Measurements from ENCODE around the gene SPATA31E1.

The SPATA31E1 gene

GRCh38 chr9:87871425-87872078, 11.1 kb upstream of the SPATA31E1 start:
- DNase-seq: no peak
- Mint-ChIP-seq H3K36me3 (ENCODE audit: low read depth) (no peaks in the 10 kb centered on the region), H3K27ac (no peak overlapping the region), H3K4me3 (no peak overlapping the region), H3K27me3 (peaks cover 1% of the 10 kb centered on the region), H3K9me3 (no peaks in the 10 kb centered on the region), H3K4me1 (ENCODE audit: low read depth) (no peaks in the 10 kb centered on the region)

- DNase-seq: no peak
- Mint-ChIP-seq H3K4me1 (ENCODE audit: low read depth) (no peaks in the 10 kb centered on the region), H3K4me3 (no peak overlapping the region), H3K36me3 (ENCODE audit: low read depth) (no peaks in the 10 kb centered on the region), H3K9me3 (no peaks in the 10 kb centered on the region), H3K27me3 (peaks cover 4% of the 10 kb centered on the region), H3K27ac (no peak overlapping the region)
Observed at GRCh38 chr9:87872079-87872624, 10.5 kb upstream of the SPATA31E1 start.

GRCh38 chr9:87873607-87874303, 8.9 kb upstream of the SPATA31E1 start:
- Mint-ChIP-seq H3K27ac (no peak overlapping the region), H3K27me3 (peaks cover 8% of the 10 kb centered on the region), H3K4me1 (ENCODE audit: low read depth) (peaks cover 4% of the 10 kb centered on the region), H3K9me3 (no peaks in the 10 kb centered on the region), H3K36me3 (ENCODE audit: low read depth) (no peaks in the 10 kb centered on the region), H3K4me3 (no peak overlapping the region)
- DNase-seq: no peak

- H3K27ac Mint-ChIP-seq: no peak overlapping the region
Observed at GRCh38 chr9:87874304-87874623, 8.4 kb upstream of the SPATA31E1 start.

GRCh38 chr9:87875060-87875459, 7.6 kb upstream of the SPATA31E1 start:
- H3K4me1 Mint-ChIP-seq (ENCODE audit: low read depth): peaks cover 9% of the 10 kb centered on the region
- peaks cover 12% of the 10 kb centered on the region for H3K27me3 Mint-ChIP-seq
- H3K36me3 Mint-ChIP-seq (ENCODE audit: low read depth): no peaks in the 10 kb centered on the region
- no peak overlapping the region for H3K4me3 Mint-ChIP-seq
- H3K9me3 Mint-ChIP-seq: no peaks in the 10 kb centered on the region
- H3K27ac Mint-ChIP-seq: no peak overlapping the region
- DNase-seq: no peak

More at GRCh38 chr9:87874304-87874623, 8.4 kb upstream of the SPATA31E1 start:
- Mint-ChIP-seq H3K9me3 (no peaks in the 10 kb centered on the region), H3K27me3 (peaks cover 8% of the 10 kb centered on the region), H3K4me3 (no peak overlapping the region), H3K4me1 (ENCODE audit: low read depth) (peaks cover 7% of the 10 kb centered on the region), H3K36me3 (ENCODE audit: low read depth) (no peaks in the 10 kb centered on the region)
- DNase-seq: no peak

GRCh38 chr9:87875831-87876545, 6.7 kb upstream of the SPATA31E1 start:
- peak; percentile 22 for DNase-seq
- Mint-ChIP-seq H3K4me1 (ENCODE audit: low read depth) (peaks cover 10% of the 10 kb centered on the region), H3K36me3 (ENCODE audit: low read depth) (no peaks in the 10 kb centered on the region), H3K27ac (no peak overlapping the region), H3K4me3 (no peak overlapping the region), H3K27me3 (peaks cover 16% of the 10 kb centered on the region), H3K9me3 (no peaks in the 10 kb centered on the region)

- DNase-seq: no peak
- Mint-ChIP-seq H3K27ac (peak overlapping the region; percentile 38), H3K27me3 (peaks cover 16% of the 10 kb centered on the region), H3K36me3 (ENCODE audit: low read depth) (no peaks in the 10 kb centered on the region), H3K4me1 (ENCODE audit: low read depth) (peaks cover 10% of the 10 kb centered on the region), H3K9me3 (no peaks in the 10 kb centered on the region), H3K4me3 (no peak overlapping the region)
Observed at GRCh38 chr9:87876708-87877107, 6.0 kb upstream of the SPATA31E1 start.

- H3K36me3 Mint-ChIP-seq (ENCODE audit: low read depth): no peaks in the 10 kb centered on the region
- H3K4me1 Mint-ChIP-seq (ENCODE audit: low read depth): peaks cover 10% of the 10 kb centered on the region
- peaks cover 16% of the 10 kb centered on the region for H3K27me3 Mint-ChIP-seq
- DNase-seq: no peak
- no peak overlapping the region for H3K27ac Mint-ChIP-seq
- no peaks in the 10 kb centered on the region for H3K9me3 Mint-ChIP-seq
- no peak overlapping the region for H3K4me3 Mint-ChIP-seq
Observed at GRCh38 chr9:87878989-87879511, 3.6 kb upstream of the SPATA31E1 start.

GRCh38 chr9:87880116-87880515, 2.6 kb upstream of the SPATA31E1 start:
- Mint-ChIP-seq H3K36me3 (ENCODE audit: low read depth) (no peaks in the 10 kb centered on the region), H3K27me3 (peaks cover 18% of the 10 kb centered on the region), H3K4me1 (ENCODE audit: low read depth) (peaks cover 10% of the 10 kb centered on the region), H3K4me3 (no peak overlapping the region), H3K9me3 (no peaks in the 10 kb centered on the region), H3K27ac (no peak overlapping the region)
- no peak for DNase-seq

GRCh38 chr9:87880683-87881082, 2.0 kb upstream of the SPATA31E1 start:
- peaks cover 23% of the 10 kb centered on the region for H3K27me3 Mint-ChIP-seq
- H3K4me3 Mint-ChIP-seq: no peak overlapping the region
- no peaks in the 10 kb centered on the region for H3K36me3 Mint-ChIP-seq (ENCODE audit: low read depth)
- DNase-seq: no peak
- no peaks in the 10 kb centered on the region for H3K9me3 Mint-ChIP-seq
- no peak overlapping the region for H3K27ac Mint-ChIP-seq
- H3K4me1 Mint-ChIP-seq (ENCODE audit: low read depth): peaks cover 10% of the 10 kb centered on the region

GRCh38 chr9:87883274-87883673, 597 bp downstream of the SPATA31E1 start:
- Mint-ChIP-seq H3K36me3 (ENCODE audit: low read depth) (no peaks in the 10 kb centered on the region), H3K4me3 (no peak overlapping the region), H3K9me3 (no peaks in the 10 kb centered on the region), H3K4me1 (ENCODE audit: low read depth) (peaks cover 10% of the 10 kb centered on the region), H3K27me3 (peaks cover 21% of the 10 kb centered on the region), H3K27ac (no peak overlapping the region)
- no peak for DNase-seq

GRCh38 chr9:87883990-87884389, 1.3 kb downstream of the SPATA31E1 start:
- Mint-ChIP-seq H3K36me3 (ENCODE audit: low read depth) (no peaks in the 10 kb centered on the region), H3K4me1 (ENCODE audit: low read depth) (peaks cover 4% of the 10 kb centered on the region), H3K9me3 (no peaks in the 10 kb centered on the region), H3K27ac (no peak overlapping the region), H3K4me3 (no peak overlapping the region), H3K27me3 (peaks cover 21% of the 10 kb centered on the region)
- peak; percentile 18 for DNase-seq

GRCh38 chr9:87884578-87885459, 2.1 kb downstream of the SPATA31E1 start:
- no peak overlapping the region for H3K27ac Mint-ChIP-seq

More at GRCh38 chr9:87884578-87885459, 2.1 kb downstream of the SPATA31E1 start:
- no peaks in the 10 kb centered on the region for H3K36me3 Mint-ChIP-seq (ENCODE audit: low read depth)
- H3K4me3 Mint-ChIP-seq: no peak overlapping the region
- no peaks in the 10 kb centered on the region for H3K9me3 Mint-ChIP-seq
- no peak for DNase-seq
- H3K27me3 Mint-ChIP-seq: peaks cover 20% of the 10 kb centered on the region
- peaks cover 2% of the 10 kb centered on the region for H3K4me1 Mint-ChIP-seq (ENCODE audit: low read depth)

Data from activated T-cell treated with anti-CD3 and anti-CD28 coated beads, Interleukin-2, amount 50 U/mL, for 24 hours (primary cell).